ENCODE data around the gene F2RL3.

DNA sequence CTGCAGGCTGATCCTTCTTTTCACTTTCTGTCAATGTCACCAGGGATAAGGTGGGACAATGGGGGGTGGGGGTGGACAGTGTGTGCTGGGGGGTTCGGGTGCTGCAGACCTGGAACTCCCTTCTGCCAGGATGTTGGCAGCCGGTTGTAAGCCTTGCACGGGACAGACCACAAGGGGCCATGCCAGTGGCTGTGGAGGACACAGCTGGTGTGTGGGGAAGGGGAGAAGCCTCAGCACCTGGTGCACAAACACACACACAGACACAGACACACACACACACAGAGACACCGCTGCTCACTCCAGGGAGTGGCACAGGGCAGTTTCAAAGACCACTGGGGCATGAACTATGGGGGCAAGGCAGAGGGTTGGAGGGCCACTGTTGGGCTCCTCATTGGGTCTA lies 3.6 kb downstream of the F2RL3 start:
- TF ChIP-seq PATZ1 (CRISPR knock-in tag; IDR thresholded peaks at IDR 0.05; ENCODE audit: borderline replicate concordance) (no peak), ZNF565 (CRISPR knock-in tag; conservative IDR thresholded peaks at IDR 0.05; ENCODE audit: low read depth) (no peak), ZNF8 (CRISPR knock-in tag; IDR thresholded peaks at IDR 0.05) (no peak), ESRRG (CRISPR knock-in tag; IDR thresholded peaks at IDR 0.05) (no peak)
- TF ChIP-seq, protein P1, sequence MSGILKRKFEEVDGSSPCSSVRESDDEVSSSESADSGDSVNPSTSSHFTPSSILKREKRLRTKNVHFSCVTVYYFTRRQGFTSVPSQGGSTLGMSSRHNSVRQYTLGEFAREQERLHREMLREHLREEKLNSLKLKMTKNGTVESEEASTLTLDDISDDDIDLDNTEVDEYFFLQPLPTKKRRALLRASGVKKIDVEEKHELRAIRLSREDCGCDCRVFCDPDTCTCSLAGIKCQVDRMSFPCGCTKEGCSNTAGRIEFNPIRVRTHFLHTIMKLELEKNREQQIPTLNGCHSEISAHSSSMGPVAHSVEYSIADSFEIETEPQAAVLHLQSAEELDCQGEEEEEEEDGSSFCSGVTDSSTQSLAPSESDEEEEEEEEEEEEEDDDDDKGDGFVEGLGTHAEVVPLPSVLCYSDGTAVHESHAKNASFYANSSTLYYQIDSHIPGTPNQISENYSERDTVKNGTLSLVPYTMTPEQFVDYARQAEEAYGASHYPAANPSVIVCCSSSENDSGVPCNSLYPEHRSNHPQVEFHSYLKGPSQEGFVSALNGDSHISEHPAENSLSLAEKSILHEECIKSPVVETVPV (CRISPR knock-in tag; IDR thresholded peaks at IDR 0.05), result no peak
- TF ChIP-seq, protein P2, sequence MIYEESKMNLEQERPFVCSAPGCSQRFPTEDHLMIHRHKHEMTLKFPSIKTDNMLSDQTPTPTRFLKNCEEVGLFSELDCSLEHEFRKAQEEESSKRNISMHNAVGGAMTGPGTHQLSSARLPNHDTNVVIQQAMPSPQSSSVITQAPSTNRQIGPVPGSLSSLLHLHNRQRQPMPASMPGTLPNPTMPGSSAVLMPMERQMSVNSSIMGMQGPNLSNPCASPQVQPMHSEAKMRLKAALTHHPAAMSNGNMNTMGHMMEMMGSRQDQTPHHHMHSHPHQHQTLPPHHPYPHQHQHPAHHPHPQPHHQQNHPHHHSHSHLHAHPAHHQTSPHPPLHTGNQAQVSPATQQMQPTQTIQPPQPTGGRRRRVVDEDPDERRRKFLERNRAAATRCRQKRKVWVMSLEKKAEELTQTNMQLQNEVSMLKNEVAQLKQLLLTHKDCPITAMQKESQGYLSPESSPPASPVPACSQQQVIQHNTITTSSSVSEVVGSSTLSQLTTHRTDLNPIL (CRISPR knock-in tag; IDR thresholded peaks at IDR 0.05; ENCODE audit: low read depth), result no peak
- TF ChIP-seq, protein P3, sequence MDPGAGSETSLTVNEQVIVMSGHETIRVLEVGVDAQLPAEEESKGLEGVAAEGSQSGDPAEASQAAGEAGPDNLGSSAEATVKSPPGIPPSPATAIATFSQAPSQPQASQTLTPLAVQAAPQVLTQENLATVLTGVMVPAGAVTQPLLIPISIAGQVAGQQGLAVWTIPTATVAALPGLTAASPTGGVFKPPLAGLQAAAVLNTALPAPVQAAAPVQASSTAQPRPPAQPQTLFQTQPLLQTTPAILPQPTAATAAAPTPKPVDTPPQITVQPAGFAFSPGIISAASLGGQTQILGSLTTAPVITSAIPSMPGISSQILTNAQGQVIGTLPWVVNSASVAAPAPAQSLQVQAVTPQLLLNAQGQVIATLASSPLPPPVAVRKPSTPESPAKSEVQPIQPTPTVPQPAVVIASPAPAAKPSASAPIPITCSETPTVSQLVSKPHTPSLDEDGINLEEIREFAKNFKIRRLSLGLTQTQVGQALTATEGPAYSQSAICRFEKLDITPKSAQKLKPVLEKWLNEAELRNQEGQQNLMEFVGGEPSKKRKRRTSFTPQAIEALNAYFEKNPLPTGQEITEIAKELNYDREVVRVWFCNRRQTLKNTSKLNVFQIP (CRISPR knock-in tag; IDR thresholded peaks at IDR 0.05; ENCODE audit: borderline replicate concordance, low read depth), result no peak

All from SK-N-SH treated with all-trans-retinoic acid at 6 μM for 48 hours (cell line).